Omental fat pad (tissue), 4 donors: ENCODE data around the gene PTCH1. TPM values are rescaled to one million over a fixed set of nuclear protein-coding genes. Genes with fewer than 3 reads are reported as not detected.
A peak's percentile ranks its signal among the peaks of the same experiment; 100 is the strongest.

Experiments used
- ATAC-seq: fragments of 150-250 bp; one replicate; pipeline ENCODE4 v1.9.1; 2016; ENCODE audit warnings: mild to moderate bottlenecking, moderate library complexity; ENCODE audit not compliant: low FRiP score
- DNase-seq: peaks from one replicate; pipeline ENCODE4 v3.0.0-alpha.2; 2019; ENCODE audit warnings: low spot score
- CTCF ChIP-seq, 3 donors: fragments of 450-650 bp; IDR thresholded peaks; one replicate each; pipeline ENCODE4 v1.5.1; 2016 to 2017; ENCODE audit warnings: antibody characterized with exemption in 3 of 3, mild to moderate bottlenecking in 3 of 3, moderate library complexity in 2 of 3
- total RNA-seq, 4 donors: library from RNA; depleted of rRNA; stranded (reverse); fragments of >200 nt; gene quantifications; one replicate each; pipeline ENCODE4 v1.1.0, GENCODE V29; 2016

The PTCH1 gene
- total RNA-seq, 4 donors from 2014 or later = 3.1 to 14.2 (median 7.9) TPM

GRCh38 chr9:95465115-95465514 is 51.7 kb downstream of the PTCH1 start:
- DNase-seq (no peak), ATAC-seq (no peak)

GRCh38 chr9:95463148-95464060 is 53.4 kb downstream of the PTCH1 start:
- DNase-seq (no peak), ATAC-seq (no peak)
- TF ChIP-seq CTCF (IDR thresholded peaks at IDR 0.05) = no peak

More at GRCh38 chr9:95465115-95465514, 51.7 kb downstream of the PTCH1 start:
- no peak for TF ChIP-seq CTCF (IDR thresholded peaks at IDR 0.05)

GRCh38 chr9:95462249-95463147 is 54.3 kb downstream of the PTCH1 start:
- DNase-seq (no peak), ATAC-seq (peak; percentile 68)
- TF ChIP-seq CTCF (IDR thresholded peaks at IDR 0.05) = no peak

GRCh38 chr9:95461448-95462248 is 55.1 kb downstream of the PTCH1 start:
- DNase-seq (no peak), ATAC-seq (no peak)
- TF ChIP-seq CTCF (IDR thresholded peaks at IDR 0.05) = no peak

- no peak for ATAC-seq
- no peak for DNase-seq
- no peak for TF ChIP-seq CTCF (IDR thresholded peaks at IDR 0.05)
Observed at GRCh38 chr9:95460518-95461164, 56.1 kb downstream of the PTCH1 start.
